GM18873 (cell line): ENCODE data around the gene FOCAD.

Experiments
- ATAC-seq: cut with Tn5 transposase; IDR thresholded peaks from one replicate; pipeline ENCODE4 v1.9.1; 2021; ENCODE audit warnings: mild to moderate bottlenecking, moderate library complexity, moderate number of reproducible peaks; ENCODE audit not compliant: unreplicated experiment, low FRiP score

Gene FOCAD

GRCh38 chr9:21042466-21042865 is 358.4 kb downstream of the FOCAD start:
- no peak for ATAC-seq

GRCh38 chr9:21043841-21044240 is 359.8 kb downstream of the FOCAD start:
- ATAC-seq, result no peak
